CD4-positive, alpha-beta T cell treated with Interleukin-6 for 4 hours (primary cell): ENCODE results near the gene SGCG.
"Not testable (repeated sequence)": the region's sequence is repeated elsewhere in the genome, so short reads cannot be mapped to it uniquely, and the experiment has no call there.

Experiments used
- DNase-seq: peaks from one replicate; pipeline ENCODE4 v3.0.0-alpha.2; 2020; ENCODE audit warnings: mixed read lengths

SGCG gene

DNA sequence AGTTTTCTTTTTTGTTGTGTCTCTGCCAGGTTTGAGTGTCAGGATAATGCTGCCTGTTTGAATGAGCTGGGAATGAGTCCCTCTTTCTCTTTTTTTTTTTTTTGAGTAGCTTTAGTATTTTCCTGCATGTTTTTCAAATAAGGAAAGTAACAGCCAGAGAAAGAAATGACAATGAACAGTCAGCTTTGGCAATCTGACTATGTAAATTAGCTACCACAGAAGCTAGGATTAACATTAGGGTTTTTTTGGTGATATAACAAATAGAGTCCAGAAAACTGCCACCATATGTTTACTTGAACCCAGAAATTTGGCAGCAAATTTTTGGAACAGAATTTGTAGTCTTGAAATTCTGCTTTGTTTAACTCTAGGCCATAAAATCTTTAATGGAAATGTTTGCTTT is 50.5 kb downstream of the SGCG start:
- no peak for DNase-seq

- no peak for DNase-seq
These were observed 55.2 kb downstream of the SGCG start for GRCh38 chr13:23235994-23236393.

- no peak for DNase-seq
These were observed 62.3 kb downstream of the SGCG start for GRCh38 chr13:23243066-23243465.

DNA sequence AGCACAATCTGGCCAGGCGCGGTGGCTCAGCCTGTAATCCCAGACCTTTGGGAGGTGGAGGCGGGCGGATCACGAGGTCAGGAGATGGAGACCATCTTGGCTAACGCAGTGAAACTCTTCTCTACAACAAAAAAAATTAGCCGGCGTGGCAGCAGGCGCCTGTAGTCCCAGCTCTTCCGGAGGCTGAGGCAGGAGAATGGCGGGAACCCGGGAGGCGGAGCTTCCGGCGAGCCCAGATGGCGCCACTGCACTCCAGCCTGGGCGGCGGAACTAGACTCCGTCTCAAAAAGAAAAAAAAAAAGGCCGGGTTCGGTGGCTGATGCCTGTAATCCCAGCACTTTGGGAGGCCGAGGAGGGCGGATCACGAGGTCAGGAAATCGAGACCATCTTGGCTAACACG is 67.6 kb downstream of the SGCG start:
- DNase-seq, result not testable (repeated sequence)

DNA sequence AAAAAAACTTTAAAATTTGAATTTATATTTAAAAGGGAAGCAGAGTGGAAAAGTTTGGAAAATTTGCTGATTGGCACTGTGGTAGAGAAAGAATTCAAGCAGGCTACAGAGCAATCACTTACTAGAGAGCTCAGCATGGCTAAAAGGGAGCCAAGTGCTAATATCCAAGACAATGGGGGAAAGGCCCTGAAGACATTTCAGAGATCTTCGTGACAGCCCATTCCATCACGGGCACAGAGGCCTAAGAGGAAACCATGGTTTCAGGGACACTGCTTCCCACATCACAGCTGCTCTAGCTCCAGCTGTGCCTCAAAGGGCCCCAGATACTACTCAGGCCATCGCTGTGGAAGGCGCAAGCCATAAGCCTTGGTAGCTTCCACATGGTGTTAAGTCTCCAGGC is 73.7 kb downstream of the SGCG start:
- no peak for DNase-seq

- no peak for DNase-seq
These were observed 86.8 kb downstream of the SGCG start for GRCh38 chr13:23267571-23267970.

GRCh38 chr13:23268441-23268840 is 87.7 kb downstream of the SGCG start:
- DNase-seq, result no peak

- no peak for DNase-seq
These were observed 90.6 kb downstream of the SGCG start for GRCh38 chr13:23271331-23271730.

DNA sequence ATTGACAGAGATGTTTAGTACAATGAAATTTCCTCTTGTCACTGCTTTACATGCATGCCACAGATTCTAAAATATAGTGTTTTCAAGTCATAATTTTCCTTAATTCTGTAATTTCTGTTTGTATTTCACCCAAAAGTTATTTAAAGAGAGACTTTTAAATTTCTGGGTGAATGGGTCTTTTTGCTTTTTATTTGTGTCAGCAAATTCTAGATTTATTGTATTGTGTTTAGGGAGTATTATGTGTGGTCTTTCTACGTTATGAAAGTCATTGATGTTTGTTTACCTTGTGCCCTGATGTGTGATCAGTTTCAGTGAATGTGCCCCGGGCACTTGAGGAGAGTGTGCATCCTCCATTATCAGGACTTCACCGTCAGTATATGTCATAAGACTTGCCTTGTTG is 92.7 kb downstream of the SGCG start:
- no peak for DNase-seq

GRCh38 chr13:23279321-23279720 is 98.5 kb downstream of the SGCG start:
- DNase-seq, result no peak

DNA sequence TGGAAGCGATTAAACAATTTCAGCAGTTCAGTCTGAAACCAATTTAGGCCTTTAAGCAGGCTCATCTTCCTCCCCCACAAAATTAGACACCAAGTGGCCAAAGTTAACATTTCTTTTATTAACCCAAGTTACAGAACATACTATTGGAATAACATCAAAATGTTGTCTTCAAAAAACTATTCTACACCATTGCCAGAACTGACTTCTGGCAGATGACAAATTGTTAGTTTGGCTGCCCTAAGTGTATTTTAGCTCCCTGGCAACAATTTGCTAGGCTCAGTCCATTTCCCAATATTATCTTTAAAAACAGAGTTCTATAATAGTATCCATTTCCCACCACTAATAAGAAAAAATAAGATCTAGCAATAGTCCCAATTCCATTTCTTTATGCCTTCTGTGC is 107.8 kb downstream of the SGCG start:
- no peak for DNase-seq

GRCh38 chr13:23288995-23289394 is 108.2 kb downstream of the SGCG start:
- no peak for DNase-seq

GRCh38 chr13:23289917-23290357 is 109.2 kb downstream of the SGCG start:
- no peak for DNase-seq

GRCh38 chr13:23292586-23292985 is 111.8 kb downstream of the SGCG start:
- DNase-seq, result no peak

- DNase-seq, result not testable (repeated sequence)
These were observed 134.1 kb downstream of the SGCG start for GRCh38 chr13:23314837-23315236.

- no peak for DNase-seq
These were observed 139.1 kb downstream of the SGCG start for GRCh38 chr13:23319883-23320224.

DNA sequence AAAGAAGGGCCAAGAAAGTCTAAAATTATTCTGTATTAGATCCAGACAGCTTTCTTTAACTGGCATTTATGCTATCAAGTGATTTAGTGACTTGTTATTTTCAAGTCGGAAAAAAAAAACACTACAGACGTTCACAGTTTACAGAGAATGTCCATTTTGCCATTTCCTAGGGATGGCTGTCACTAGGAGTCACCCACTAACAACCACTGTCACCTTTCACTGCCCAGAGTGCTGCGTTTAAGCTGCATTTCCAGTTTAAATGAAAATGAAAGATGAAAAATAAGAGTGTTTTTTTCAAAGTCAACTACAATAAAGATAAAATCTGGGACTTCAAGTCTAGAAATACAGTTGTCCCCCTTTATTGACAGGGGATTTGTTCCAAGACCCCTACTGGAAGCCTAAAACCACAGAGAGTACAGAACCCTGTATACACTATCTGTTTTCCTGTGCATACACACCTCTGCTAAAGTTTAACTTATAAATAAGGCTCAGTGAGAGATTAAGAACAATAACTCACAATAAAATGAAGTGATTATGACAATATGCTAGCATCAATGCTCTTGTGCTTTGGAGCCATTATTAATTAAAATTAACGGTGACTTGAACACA is 140.3 kb downstream of the SGCG start:
- no peak for DNase-seq

- peak; percentile 3 for DNase-seq
These were observed 140.9 kb downstream of the SGCG start for GRCh38 chr13:23321535-23322241.

- no peak for DNase-seq
These were observed 141.9 kb downstream of the SGCG start for GRCh38 chr13:23322353-23323336.

GRCh38 chr13:23323946-23324709 is 143.3 kb downstream of the SGCG start:
- no peak for DNase-seq

DNA sequence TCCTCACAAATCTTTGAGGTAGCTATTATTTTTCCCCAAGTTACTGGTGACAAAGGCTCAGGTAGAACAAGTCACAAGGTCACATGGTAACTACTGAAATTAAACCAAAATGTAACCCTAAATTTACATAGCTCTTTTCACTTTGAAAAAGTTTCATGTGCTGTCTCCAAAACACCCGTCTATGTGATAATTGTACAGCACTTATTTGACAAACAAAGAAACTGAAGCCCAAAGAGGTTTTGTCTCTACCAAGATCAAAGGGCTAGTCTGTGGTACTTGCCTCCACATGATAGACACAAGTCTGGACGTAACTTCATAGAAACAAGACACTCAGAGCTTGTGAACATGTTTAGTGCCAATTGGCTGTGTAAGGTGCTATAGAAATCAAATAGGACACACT is 144.4 kb downstream of the SGCG start:
- no peak for DNase-seq

DNA sequence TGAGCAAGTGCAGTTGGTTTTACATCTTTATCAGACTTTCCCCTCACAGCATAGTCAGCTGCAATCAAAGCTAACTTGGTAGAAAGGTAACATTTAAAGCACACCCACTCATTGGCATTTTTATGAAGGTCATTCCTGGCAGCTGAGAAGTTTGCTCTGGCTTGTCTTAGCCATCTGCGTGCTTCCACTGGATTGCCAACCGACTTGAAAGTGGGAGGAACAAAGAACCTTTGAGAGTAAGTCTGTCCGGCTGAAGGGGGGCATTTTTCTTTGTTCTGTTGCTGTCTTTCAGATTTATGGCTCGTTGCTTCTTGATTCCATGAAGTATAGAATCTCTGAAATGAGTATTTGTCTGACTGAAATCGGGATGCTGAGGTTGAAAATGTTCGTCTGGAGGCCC is 149.6 kb downstream of the SGCG start:
- DNase-seq, result no peak

DNA sequence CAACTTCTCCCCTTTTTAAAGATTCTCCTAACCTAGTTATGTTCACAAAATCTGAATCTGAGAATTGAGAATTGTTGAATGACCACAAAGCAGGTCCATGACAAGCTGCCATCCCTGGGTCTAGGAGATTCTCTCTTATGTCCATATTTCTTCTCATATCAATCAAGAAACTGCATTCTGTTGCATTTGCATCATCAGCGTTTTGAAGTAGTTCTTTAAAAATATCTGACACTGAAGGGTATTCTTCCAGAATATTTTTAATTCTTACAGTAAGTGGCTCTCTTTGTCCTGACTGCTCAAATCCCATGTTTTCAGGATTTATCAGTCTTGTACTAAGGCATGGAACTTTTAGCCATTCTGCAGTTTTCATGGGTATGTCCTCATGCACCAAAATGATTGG is 158.4 kb downstream of the SGCG start:
- no peak for DNase-seq
